ENCODE measurements around the gene PTGDS. TPM values are rescaled to one million over a fixed set of nuclear protein-coding genes. Genes with fewer than 3 reads are reported as not detected.

The PTGDS gene
- total RNA-seq, 1 experiment from 2014 or later, result 2.2 TPM

DNA sequence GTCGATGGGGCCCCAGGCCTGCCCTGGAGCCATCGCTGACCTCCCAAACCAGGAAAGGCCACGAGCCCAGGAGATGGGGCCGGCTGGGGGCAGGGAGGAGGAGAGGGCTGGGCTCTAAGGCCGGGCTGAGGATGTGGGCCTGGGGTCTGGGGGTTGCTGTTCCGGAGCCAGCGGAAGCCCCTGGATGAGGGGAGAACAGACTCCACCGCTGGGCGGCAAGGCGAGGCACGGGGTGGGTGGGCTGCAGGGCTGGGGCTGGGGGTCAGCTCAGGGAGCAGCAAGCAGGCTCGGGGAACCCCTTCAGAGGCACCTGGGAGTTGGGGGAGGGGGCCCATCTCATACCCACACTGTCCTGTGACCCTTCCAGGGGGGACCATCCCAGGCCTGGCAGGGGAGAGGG is 13.6 kb upstream of the PTGDS start (continued):
- no peak for TF ChIP-seq GRHL2 (CRISPR knock-in tag; IDR thresholded peaks at IDR 0.05; ENCODE audit: insufficient replicate concordance, severe bottlenecking)

GRCh38 chr9:136964171-136964689 is 13.1 kb upstream of the PTGDS start:
- Mint-ChIP-seq H3K36me3 (no peaks in the 10 kb centered on the region), H3K4me3 (no peak overlapping the region), H3K9me3 (no peaks in the 10 kb centered on the region), H3K27ac (no peak overlapping the region), H3K4me1 (peaks cover 10% of the 10 kb centered on the region), H3K27me3 (ENCODE audit: low read depth) (no peaks in the 10 kb centered on the region)
- CTCF ChIA-PET, result interaction anchor here (0.8 to 3.4 kb wide), 10 partner anchors 11 to 186 kb away, joined by 3 to 17 read pairs (median 5); partner anchors contain the start of gene NPDC1
- DNase-seq (ENCODE audit: low spot score) (no peak), ATAC-seq (no peak)
- TF ChIP-seq ZNF423 (CRISPR knock-in tag; IDR thresholded peaks at IDR 0.05), result no peak
- TF ChIP-seq ZNF232 (CRISPR knock-in tag; IDR thresholded peaks at IDR 0.05), result no peak
- no peak for TF ChIP-seq OVOL2 (CRISPR knock-in tag; IDR thresholded peaks at IDR 0.05; ENCODE audit: borderline replicate concordance)
- POLR2A ChIA-PET, result no interaction called here

GRCh38 chr9:136964833-136965422 is 12.4 kb upstream of the PTGDS start:
- H3K27me3 Mint-ChIP-seq (ENCODE audit: low read depth), result no peaks in the 10 kb centered on the region
- no peak for ATAC-seq
- CTCF ChIA-PET, result interaction anchor here (0.8 to 3.4 kb wide), 12 partner anchors 10 to 187 kb away, joined by 3 to 17 read pairs (median 4); partner anchors contain the start of gene NPDC1
- DNase-seq (ENCODE audit: low spot score), result no peak
- POLR2A ChIA-PET, result no interaction called here
- H3K36me3 Mint-ChIP-seq, result no peaks in the 10 kb centered on the region
- H3K9me3 Mint-ChIP-seq, result no peaks in the 10 kb centered on the region
- peaks cover 10% of the 10 kb centered on the region for H3K4me1 Mint-ChIP-seq
- H3K27ac Mint-ChIP-seq, result no peak overlapping the region
- H3K4me3 Mint-ChIP-seq, result no peak overlapping the region
- TF ChIP-seq NFYB (CRISPR knock-in tag; conservative IDR thresholded peaks at IDR 0.05; ENCODE audit: low read depth) (no peak), ETV6 (CRISPR knock-in tag; IDR thresholded peaks at IDR 0.05) (no peak), SOX15 (CRISPR knock-in tag; IDR thresholded peaks at IDR 0.05) (no peak), CREM (CRISPR knock-in tag; IDR thresholded peaks at IDR 0.05) (no peak), MXD4 (CRISPR knock-in tag; IDR thresholded peaks at IDR 0.05; ENCODE audit: borderline replicate concordance) (no peak), USF2 (CRISPR knock-in tag; IDR thresholded peaks at IDR 0.05) (no peak), TEAD4 (CRISPR knock-in tag; IDR thresholded peaks at IDR 0.05) (no peak), CBFB (CRISPR knock-in tag; IDR thresholded peaks at IDR 0.05; ENCODE audit: low read depth) (no peak), PRDM15 (CRISPR knock-in tag; IDR thresholded peaks at IDR 0.05) (no peak)
- TF ChIP-seq, protein P1, sequence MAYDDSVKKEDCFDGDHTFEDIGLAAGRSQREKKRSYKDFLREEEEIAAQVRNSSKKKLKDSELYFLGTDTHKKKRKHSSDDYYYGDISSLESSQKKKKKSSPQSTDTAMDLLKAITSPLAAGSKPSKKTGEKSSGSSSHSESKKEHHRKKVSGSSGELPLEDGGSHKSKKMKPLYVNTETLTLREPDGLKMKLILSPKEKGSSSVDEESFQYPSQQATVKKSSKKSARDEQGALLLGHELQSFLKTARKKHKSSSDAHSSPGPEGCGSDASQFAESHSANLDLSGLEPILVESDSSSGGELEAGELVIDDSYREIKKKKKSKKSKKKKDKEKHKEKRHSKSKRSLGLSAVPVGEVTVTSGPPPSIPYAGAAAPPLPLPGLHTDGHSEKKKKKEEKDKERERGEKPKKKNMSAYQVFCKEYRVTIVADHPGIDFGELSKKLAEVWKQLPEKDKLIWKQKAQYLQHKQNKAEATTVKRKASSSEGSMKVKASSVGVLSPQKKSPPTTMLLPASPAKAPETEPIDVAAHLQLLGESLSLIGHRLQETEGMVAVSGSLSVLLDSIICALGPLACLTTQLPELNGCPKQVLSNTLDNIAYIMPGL (CRISPR knock-in tag; IDR thresholded peaks at IDR 0.05), result no peak
- TF ChIP-seq, protein P2, sequence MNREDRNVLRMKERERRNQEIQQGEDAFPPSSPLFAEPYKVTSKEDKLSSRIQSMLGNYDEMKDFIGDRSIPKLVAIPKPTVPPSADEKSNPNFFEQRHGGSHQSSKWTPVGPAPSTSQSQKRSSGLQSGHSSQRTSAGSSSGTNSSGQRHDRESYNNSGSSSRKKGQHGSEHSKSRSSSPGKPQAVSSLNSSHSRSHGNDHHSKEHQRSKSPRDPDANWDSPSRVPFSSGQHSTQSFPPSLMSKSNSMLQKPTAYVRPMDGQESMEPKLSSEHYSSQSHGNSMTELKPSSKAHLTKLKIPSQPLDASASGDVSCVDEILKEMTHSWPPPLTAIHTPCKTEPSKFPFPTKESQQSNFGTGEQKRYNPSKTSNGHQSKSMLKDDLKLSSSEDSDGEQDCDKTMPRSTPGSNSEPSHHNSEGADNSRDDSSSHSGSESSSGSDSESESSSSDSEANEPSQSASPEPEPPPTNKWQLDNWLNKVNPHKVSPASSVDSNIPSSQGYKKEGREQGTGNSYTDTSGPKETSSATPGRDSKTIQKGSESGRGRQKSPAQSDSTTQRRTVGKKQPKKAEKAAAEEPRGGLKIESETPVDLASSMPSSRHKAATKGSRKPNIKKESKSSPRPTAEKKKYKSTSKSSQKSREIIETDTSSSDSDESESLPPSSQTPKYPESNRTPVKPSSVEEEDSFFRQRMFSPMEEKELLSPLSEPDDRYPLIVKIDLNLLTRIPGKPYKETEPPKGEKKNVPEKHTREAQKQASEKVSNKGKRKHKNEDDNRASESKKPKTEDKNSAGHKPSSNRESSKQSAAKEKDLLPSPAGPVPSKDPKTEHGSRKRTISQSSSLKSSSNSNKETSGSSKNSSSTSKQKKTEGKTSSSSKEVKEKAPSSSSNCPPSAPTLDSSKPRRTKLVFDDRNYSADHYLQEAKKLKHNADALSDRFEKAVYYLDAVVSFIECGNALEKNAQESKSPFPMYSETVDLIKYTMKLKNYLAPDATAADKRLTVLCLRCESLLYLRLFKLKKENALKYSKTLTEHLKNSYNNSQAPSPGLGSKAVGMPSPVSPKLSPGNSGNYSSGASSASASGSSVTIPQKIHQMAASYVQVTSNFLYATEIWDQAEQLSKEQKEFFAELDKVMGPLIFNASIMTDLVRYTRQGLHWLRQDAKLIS (CRISPR knock-in tag; IDR thresholded peaks at IDR 0.05; ENCODE audit: borderline replicate concordance), result no peak
- TF ChIP-seq, protein P3, sequence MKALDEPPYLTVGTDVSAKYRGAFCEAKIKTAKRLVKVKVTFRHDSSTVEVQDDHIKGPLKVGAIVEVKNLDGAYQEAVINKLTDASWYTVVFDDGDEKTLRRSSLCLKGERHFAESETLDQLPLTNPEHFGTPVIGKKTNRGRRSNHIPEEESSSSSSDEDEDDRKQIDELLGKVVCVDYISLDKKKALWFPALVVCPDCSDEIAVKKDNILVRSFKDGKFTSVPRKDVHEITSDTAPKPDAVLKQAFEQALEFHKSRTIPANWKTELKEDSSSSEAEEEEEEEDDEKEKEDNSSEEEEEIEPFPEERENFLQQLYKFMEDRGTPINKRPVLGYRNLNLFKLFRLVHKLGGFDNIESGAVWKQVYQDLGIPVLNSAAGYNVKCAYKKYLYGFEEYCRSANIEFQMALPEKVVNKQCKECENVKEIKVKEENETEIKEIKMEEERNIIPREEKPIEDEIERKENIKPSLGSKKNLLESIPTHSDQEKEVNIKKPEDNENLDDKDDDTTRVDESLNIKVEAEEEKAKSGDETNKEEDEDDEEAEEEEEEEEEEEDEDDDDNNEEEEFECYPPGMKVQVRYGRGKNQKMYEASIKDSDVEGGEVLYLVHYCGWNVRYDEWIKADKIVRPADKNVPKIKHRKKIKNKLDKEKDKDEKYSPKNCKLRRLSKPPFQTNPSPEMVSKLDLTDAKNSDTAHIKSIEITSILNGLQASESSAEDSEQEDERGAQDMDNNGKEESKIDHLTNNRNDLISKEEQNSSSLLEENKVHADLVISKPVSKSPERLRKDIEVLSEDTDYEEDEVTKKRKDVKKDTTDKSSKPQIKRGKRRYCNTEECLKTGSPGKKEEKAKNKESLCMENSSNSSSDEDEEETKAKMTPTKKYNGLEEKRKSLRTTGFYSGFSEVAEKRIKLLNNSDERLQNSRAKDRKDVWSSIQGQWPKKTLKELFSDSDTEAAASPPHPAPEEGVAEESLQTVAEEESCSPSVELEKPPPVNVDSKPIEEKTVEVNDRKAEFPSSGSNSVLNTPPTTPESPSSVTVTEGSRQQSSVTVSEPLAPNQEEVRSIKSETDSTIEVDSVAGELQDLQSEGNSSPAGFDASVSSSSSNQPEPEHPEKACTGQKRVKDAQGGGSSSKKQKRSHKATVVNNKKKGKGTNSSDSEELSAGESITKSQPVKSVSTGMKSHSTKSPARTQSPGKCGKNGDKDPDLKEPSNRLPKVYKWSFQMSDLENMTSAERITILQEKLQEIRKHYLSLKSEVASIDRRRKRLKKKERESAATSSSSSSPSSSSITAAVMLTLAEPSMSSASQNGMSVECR (CRISPR knock-in tag; IDR thresholded peaks at IDR 0.05; ENCODE audit: borderline replicate concordance), result no peak
